Ecto neural progenitor cell (in vitro differentiated cells): ENCODE measurements around the gene RFX3.

Source experiments
- DNase-seq: peaks from one replicate; pipeline ENCODE4 v3.0.0-alpha.2; 2018; ENCODE audit warnings: low spot score

RFX3 gene

DNA sequence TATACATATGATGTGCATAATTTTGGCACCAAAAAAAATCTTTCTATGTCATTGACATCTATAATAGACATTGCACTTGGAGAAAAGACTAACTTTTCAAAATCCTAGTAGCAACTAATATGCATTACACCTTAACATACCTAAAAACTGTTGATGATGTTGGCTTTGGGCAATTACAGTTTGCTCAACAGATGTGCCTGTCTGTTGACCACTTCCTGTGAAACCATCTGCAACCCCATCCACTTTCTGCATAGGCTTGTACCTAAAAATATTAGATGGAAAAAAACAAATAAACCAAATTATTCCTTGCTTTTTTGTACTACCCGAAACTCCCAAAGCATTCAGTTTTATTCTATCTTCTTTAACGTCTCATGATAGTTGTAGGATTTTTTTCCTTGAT is 248.6 kb downstream of the RFX3 start:
- no peak for DNase-seq

DNA sequence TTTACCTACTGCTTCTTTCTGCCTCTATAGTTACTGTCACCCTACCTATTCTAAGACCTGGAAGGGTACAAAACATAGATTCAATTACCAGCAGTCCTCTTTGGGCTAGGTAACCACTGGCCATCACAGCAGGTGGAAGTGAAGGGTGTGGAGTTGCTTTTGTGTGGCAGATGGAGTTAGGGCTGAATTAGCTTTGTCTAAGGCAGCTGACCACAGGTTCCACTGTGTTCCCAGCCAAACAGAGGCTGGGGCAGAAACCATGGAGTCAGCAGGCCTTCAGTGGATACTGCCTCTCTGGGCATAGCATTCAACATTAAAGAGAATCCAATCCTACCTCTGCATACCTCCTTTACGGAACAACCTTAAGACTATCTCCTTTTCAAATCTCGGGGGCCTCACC is 254.2 kb downstream of the RFX3 start:
- DNase-seq, result no peak

DNA sequence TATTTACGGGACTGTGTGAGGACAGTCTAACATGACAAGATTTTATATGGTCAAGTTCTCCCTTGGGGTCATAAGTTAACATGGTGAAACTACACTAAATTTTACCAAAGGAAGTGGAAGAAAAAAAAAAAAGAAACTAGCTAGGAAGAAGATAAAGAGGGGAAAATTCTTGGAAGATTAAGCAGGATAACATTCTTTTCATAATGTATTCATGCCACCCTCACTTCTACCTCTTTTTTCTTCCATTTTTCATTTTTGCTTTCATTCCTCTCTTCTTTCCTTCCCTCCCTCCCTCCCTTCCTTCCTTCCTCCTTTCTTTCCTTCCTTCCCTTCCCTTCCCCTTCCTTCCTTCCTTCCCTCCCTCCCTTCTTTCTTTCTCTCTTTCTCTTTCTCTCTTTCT is 254.6 kb downstream of the RFX3 start:
- DNase-seq, result no peak

DNA sequence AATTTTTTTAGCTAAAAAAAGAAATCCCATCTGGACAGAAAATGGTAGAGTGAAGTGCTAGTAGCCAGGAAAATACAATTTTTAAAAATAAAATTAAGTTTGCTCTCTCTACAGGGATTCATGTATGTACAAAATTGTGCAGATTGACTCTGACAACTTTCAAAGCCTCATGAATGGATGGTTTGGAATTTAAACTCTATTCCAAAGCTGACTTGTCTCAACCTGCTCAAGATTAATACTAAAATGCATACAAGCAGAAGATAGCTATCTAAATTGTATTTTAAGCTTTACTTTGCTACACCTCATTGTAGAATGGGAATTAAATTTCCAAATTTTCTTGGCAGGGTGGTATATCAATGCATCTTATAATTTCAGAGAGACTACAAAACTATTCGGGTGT is 257.6 kb downstream of the RFX3 start:
- DNase-seq, result no peak

DNA sequence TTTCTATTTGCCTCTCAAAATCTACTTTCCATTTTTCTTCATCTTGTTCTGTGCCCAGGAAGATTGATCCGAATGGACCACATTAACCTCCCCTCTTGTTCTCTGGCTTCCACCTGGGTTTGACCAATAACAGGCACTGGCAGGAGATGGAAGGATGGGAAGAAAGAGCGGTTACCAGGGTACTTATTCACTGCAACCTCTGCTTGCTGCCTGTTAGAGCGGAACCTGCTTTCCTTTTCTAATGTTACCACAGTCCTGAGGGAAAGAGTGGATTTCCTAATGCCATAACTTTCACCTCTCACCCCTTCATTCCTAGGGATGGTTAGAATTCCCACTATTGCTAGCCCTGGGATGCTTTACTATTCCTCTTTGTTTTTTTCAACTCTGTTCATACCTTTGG is 262.1 kb downstream of the RFX3 start:
- DNase-seq, result no peak

DNA sequence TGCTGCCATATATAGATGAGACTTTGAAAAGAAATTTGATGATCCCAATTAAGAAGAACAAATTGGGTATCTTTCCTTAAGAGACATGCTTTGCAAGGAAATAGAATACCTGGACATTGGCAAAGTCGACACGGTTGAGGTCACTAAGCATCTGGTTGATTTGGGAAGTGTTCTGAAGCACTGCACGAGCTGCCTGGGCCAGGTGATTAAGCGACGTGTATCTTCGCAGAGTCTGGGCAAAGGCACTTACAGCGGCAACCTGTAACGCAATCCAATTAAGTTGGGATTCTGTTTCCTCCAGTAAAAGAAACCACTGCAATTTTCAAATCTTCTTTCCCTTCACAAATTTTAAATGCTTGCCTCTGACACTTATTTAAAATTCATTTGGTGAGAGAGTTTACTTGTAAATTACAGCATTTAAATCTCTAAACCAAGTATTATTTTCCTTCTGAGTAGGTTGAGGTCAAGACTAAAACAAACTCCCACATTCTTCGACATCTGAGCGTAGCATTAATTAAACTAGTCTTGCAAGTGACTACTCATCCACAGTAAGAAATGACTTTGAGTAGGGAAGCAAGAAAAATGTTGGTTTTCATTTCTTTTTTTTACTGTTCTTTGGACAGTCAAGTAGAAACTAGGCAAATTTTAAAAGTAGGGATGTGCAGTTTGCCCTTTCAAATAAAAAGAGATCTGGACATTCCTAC is 262.8 kb downstream of the RFX3 start:
- no peak for DNase-seq

DNA sequence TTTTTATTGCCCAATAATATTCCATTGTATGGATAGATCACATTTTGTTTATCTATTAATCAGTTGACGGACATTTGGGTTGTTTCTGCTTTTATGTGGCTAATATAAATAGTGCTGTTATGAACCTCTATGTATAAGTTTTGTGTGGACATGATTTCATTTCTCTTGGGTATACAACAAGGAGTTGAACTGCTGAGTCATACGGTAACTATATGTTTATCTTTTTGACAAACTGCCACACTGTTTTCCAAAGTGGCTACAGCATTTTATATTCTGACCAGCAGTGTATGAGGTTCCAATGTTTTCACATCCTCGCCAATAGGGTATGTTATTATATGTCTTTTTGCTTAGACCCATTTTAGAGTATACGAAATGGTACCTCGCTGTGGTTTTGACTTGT is 264.3 kb downstream of the RFX3 start:
- DNase-seq, result no peak

DNA sequence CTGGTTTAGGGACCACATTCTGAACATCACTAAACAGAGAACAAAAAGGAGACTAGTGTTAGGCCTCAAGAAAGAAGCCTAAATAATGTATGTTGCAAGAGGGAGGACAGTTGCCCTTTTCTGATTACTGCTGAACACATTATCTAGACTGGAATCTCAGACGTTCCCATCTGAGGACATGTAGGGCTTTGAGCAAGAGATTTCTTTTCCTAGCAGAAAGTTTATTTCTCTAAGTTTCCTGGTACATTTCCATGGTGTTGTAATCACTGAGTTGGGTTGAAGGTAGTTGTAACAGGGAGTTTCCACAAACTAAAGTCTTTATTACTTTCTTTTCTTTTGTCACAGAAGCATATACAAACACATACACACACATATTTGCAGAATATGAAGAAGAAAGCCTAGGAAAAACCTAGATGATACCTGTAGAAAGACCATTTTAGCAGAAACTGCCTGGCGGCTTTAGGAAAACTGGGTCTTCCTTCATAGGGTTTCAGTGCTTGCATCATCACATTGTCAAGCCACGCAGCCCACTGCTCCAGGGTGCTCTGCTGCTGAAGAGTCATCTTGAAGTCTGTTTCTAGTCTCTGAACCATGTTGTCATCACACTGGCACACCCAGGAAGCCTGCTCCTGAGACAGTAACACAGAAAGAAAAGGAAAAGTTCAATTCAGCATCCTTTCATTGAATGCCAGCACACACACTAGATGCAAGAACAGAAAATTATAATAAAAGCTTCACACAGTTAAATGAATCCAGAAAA is 269.1 kb downstream of the RFX3 start:
- no peak for DNase-seq

DNA sequence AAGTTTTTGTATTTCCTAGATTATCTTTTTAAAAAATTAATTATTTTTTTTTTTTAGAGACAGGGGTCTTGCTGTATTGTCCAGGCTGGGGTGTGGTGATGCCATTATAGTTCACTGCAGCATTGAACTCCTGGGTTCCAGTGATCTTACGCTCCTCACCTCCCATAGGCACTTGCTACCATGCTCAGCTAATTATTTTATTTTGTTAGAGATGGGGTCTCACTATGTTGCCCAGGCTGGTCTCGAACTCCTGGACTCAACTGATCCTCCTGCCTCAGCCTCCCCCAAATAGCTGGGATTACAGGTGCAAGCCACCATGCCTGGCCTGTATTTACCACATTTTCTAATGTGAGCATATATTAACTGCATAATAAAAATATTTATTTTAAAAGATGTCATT is 274.5 kb downstream of the RFX3 start:
- no peak for DNase-seq

DNA sequence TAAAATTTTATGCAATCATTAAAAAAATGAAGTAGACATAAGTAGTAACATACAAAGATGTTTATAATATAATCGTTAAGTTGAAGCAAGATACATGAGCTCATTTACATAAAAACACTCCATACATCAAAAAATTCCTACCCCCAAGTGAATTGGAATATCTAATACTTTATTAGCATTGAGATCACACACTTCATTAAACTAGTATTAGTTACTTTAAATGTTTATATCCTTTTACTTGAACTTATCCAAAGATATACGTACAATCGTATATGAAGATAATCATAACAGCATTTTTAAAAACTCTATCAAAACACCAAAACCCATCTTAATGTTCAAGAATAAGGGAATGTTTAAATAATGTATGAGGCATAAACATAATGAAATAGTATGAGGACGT is 275.1 kb downstream of the RFX3 start:
- no peak for DNase-seq

DNA sequence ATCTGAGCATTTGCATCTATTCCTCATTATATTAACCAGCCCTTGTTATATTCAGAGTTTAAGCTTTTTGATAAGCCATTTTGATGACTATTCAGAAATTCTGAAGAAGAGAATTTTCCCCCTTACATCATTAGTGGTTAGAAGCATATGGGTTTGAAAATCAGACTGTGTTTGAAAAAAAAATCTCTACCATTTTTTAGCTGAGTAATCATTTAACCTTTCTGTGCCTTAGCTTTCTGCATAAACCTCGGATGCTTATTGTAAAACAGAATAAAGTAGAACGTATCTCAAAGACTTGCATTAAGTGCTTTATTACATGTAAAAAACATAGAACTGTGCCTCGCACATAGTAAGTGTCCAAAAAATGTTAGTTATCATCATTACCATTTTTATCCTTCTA is 278.6 kb downstream of the RFX3 start:
- no peak for DNase-seq

DNA sequence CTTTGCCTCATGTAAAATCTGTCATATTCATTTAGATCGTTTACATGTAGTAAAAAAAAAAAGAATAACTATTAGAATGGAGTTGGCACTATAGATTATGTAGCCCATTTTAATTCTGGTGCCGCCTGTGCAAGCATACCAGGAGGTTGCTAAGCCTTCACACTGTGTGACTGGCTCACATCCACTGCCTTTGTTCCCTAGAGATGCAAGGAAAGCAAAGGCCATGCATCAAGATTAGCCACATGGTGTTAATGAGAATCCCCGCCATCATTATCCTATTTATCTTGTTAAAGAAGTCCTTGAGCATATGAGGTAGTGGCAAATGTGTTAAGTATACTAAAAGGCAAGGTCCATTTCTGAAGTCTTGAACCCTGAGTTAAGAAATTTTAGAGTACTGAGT is 279.6 kb downstream of the RFX3 start:
- no peak for DNase-seq

DNA sequence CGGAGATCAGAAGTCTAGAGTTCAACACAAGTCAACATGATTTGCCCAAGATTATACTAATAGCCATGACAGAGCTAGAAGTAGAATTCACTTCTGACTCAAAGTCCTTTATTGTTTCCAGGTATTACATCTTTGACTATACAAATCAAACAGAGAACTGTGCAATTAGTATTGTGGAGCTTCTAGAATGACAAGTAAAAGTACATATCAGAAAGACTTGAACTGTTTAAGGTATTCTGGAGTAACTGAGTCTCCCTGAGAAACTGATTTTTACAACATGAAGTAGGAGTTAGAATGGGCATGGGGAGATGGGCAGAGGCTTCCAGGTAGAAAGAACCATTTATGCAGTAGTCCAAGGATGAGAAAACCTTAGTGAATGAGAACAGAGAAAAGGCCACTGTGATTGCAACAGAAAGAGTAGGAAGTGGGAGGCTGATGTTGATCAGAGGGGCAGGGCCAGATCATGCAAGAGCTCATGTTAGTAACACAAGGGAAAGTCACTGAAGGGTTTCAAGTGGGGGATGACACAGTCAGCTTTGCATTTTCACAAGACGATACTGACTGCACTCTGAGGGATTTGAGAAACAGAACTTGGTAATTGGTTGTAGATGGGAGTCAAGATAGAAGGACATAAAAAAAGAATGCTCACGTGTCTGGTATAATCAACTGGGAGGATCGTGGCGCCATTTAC is 280.7 kb downstream of the RFX3 start:
- no peak for DNase-seq

DNA sequence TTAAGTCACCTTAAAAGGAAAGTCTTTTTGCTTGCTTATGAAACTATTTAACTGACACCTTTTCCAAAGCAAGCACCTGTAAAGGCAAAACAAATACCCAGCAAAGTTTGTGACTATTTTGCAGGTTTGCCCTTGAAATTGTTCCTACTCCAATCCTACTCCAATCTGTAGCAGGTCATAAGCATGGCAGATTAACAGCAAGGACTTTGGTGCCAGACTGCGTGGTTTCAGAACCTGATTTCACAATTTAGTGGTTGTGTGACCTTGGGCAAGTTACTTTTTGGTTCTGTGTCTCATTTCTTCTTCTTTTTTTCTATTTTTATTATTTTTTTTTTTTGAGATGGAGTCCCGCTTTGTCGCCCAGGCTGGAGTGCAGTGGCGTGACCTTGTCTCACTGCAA is 282.1 kb downstream of the RFX3 start:
- no peak for DNase-seq

DNA sequence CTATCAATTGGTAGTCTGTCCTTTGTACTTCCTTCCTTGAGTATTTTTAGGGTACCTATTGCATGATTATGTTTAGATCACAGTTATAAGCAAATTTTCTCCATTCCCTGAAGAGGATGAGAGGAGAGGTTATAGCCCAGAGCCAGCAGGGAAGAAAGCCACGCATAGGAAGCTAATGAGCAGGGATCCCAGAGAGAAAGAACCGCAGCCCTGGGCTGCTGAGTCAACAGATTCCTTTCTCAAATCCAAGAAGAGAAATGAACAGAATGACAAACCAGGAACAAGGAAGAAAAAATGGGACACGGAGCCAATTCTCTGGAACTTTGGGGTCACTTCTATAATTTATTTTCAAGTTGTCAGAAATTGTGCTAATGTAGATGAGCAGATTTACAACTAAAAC is 284.5 kb downstream of the RFX3 start:
- no peak for DNase-seq

DNA sequence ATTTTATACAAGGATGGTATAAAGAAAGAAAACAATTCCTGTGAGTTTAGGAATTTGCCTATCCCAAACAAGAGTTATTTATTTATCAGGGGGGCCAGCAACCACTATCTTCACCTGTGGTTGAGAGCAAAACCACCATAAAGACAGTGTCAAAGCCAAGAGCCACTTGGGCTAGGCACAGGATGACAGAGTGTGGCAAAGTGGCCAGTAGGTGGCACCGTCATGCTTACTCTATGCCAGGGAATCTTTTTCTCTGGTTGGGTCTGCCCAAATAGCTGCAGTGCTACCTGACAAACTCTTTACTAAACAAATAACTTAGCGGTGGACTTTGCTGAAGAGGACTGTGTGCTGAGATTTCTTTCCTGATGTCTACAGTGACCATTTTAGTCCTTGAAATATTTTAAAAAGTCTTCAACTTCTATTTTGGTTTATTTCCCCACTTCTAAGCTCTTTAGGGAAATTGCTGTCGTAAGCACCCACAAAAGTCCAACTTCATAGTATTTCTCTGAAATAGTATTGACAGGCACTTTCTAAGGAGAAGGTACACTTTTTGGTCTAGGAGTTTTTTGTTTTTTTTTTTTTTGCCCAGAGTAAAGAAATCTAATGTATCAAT is 285.0 kb downstream of the RFX3 start:
- peak; percentile 48 for DNase-seq

DNA sequence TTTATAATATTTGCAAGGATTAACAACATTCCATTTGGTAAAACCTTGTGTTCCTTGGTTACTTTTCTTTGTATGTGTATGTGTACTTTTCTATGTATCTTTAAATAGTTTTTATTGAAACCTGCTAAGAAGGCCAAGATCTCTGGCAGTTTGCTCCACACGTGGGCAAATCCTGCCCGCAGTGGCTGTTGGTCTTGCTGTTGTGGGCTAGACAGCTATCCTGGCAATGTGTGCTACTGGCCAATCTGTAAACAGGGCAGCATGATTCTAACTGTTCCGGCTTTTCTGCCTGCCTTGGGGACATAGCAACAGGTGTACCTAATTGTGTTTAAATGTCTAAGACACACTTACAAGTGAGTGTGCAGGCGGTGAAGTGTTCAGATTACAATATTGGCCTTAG is 286.6 kb downstream of the RFX3 start:
- DNase-seq, result no peak

DNA sequence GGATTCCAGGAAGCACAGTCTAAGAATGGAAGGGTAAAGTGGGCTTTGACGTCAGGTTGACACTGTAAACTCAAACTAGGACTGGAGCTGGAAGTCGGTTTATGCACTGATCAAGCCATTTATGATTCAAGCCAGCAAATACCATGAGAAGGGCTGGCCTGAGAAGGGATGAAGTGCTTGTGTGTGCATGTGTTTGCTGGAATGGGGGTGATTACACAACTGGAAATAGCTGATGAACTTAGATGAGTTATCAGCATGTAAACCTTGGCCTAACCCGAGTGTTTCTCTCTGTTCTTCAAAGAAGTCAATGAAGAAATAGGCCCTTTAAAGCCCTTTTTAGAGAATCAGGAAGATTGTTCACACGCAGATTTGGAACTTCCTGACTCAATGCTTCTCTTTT is 287.6 kb downstream of the RFX3 start:
- DNase-seq, result no peak

DNA sequence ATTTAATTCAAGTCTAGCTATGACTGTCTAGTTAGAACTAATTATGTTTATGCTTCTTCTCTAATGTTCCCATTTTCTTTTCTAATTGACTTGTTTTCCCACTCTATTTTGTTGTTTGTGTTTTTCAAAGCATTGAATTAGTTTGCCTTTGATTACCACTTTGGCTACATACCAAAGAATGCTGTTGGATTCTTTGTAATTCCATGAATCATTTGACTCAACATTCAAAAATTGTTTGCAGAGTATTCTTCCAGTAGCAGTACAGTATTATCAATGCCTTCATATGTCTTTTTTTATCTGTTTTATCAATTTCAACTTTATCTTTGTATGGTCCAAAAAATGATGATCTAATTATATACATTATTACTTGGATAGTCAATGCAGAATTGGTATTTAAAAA is 288.7 kb downstream of the RFX3 start:
- no peak for DNase-seq

DNA sequence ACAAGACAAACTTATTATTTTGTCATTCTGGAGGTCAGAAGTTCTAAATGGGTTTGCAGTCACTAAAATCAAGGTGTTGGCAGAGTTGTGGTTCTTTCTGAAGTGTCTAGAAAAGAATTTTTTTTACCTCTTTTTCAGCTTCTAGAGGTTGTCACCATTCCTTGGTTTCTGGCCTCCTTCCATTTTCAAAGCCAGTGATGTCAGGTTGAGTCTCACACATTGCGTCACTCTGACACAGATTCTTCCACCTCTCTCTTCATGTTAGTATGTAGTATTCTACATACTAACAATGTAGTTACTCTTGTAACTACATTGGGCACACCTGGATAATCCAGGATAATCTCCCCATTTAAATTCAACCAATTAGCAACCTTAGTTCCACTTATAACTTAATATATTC is 290.3 kb downstream of the RFX3 start:
- DNase-seq, result no peak

DNA sequence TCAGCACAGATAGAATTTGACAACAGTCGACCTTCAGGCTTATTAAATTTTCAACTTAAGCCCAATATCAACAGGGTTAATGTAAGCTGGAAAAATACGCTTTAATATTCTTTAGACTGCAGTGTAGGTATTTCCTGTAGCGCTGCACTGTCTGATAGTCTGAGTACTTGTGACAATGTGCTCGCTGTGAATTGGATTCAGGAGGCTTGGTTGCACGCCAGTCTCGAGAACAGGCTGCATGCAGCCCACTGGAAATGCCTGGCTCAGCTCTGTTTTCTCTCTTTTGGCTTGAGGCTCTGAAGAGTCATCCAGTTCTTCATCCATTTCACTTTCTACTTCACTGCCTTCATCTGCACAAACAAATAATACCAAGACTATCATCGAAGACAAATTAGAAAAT is 300.9 kb downstream of the RFX3 start:
- DNase-seq, result no peak

DNA sequence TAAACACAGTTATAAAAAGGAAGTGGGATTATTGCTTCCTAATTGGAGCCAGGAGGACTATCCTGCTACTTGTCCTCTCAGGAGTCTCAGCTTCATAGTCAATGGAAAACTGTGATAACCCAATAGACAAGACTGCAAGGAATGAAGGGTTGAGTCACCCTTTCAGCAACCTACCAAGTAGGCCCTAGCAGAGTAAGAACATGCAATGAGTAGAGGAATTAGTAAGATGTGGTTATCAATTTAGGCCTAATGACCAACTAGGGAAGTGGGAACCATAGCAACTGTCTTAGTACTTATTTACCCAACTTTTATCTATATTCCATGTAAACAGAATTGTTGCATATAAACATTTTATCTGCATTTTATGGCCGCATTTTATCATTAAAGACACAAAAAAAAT is 310.1 kb downstream of the RFX3 start:
- no peak for DNase-seq

DNA sequence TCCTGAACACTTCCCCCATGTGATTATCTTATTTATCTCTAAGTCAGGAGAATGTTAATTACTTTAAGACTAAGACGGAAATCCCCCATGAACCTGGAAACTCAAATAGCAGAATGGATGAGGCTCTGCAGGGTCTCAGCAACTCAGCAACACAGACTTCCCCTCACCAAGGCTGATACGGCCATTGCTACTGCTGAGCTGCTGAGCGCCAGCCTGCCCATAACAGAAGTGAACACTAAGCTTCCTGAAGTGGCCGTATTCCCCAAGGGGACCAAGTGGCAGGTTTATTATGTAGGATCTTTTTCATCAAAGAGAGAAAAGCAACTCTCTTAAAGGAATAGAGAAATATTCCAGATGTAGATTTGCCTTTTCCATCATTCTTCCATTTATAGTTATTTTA is 311.1 kb downstream of the RFX3 start:
- no peak for DNase-seq
